ENCODE results near the gene CNPY1.

Gene CNPY1

GRCh38 chr7:155455132-155455693, 91.1 kb downstream of the CNPY1 start:
- DNase-seq (ENCODE audit: low read depth in 2 of 2) = no peak

GRCh38 chr7:155454183-155455112, 91.9 kb downstream of the CNPY1 start:
- DNase-seq (ENCODE audit: low read depth in 2 of 2) = no peak

GRCh38 chr7:155453296-155454182, 92.8 kb downstream of the CNPY1 start:
- no peak for DNase-seq (ENCODE audit: low read depth in 2 of 2)

- DNase-seq (ENCODE audit: low read depth in 2 of 2) = no peak
Observed at GRCh38 chr7:155452505-155453295, 93.7 kb downstream of the CNPY1 start.

GRCh38 chr7:155451840-155452239, 94.5 kb downstream of the CNPY1 start:
- DNase-seq (ENCODE audit: low read depth in 2 of 2) = no peak

All from stimulated activated CD4-positive, alpha-beta T cell treated with anti-CD3 and anti-CD28 coated beads, Interleukin-15, amount 100 ng/mL, for 48 hours (primary cell).